Measurements from ENCODE around the gene LMO1. TPM values are rescaled to one million over a fixed set of nuclear protein-coding genes. Genes with fewer than 3 reads are reported as not detected.

Gene LMO1
- total and polyA plus RNA-seq, 2 of the 13 experiments (the other 11 are each of a cell fraction or from before 2014, with no cell fraction given): not detected

DNA sequence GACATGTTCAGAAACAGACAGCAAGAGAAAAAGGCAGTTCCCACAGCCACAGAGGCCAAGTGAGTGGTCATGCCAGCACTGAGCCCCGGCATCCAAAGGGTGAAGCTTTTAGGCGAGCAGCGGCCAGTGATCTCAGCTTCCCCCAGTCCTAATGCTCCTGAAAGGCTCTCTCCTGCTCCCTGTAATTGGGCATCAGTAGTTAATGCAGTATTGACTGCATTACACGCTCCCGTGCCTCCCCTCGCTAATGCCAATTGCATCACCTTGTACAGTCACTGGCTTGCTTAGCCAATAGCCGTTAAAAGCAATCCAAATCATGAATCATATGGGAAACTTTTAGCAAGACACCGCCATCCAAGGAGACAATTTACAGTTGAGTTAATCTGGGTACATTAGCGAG lies 4.9 kb downstream of the LMO1 start:
- no TSS peak for BruUV-seq (replicated peaks)
- in situ Hi-C loops (cut with HindIII; ENCODE audit: extremely low pct_ligation_motif_present, low pct_unique_long_range_greater_than_20kb): no loop called here
- DNase-seq (ENCODE audit: low spot score): no peak
- no peak for TF ChIP-seq TBL1XR1 (IDR thresholded peaks at IDR 0.05; ENCODE audit: borderline replicate concordance, low read length, partially characterized antibody)
- TF ChIP-seq ZNF790 (CRISPR knock-in tag; IDR thresholded peaks at IDR 0.05; ENCODE audit: borderline replicate concordance): no peak
- TF ChIP-seq CEBPB (IDR thresholded peaks at IDR 0.05; ENCODE audit: borderline replicate concordance, low read depth, low read length): peak; percentile 36; the same call in 1 of the 2 replicates
- no peak for TF ChIP-seq ZNF431 (CRISPR knock-in tag; IDR thresholded peaks at IDR 0.05; ENCODE audit: borderline replicate concordance, low read depth)
- no peak for TF ChIP-seq ZNF101 (CRISPR knock-in tag; IDR thresholded peaks at IDR 0.05; ENCODE audit: borderline replicate concordance, low read depth)
- no peak for TF ChIP-seq YY1 (IDR thresholded peaks at IDR 0.05; ENCODE audit: insufficient read depth, insufficient replicate concordance, low read depth, low read length)
- Histone ChIP-seq H4K20me1 (ENCODE audit: insufficient read depth, low read length) (0 out of 2 replicates have a peak, but pooled peaks cover 2% of the 10 kb centered on the region), H3K79me2 (ENCODE audit: insufficient read depth, low read length) (no peaks in the 10 kb centered on the region), H3K27me3 (ENCODE audit: control insufficient read depth in 1 of 2, insufficient read depth in 2 of 2, low read length in 2 of 2) (peaks cover 11 to 59% of the 10 kb centered on the region in 2 experiments), H3K4me3 (replicated peaks in 1 of 3; ENCODE audit: insufficient read depth in 1 of 3, low read depth in 2 of 3, low read length in 3 of 3) (no peak overlapping the region), H3K27ac (ENCODE audit: extremely low read length, insufficient read depth, low read length) (no peak overlapping the region), H3K36me3 (replicated peaks in 1 of 2; ENCODE audit: control insufficient read depth in 1 of 2, insufficient read depth in 2 of 2, low read length in 2 of 2) (no peaks in the 10 kb centered on the region), H3K9ac (ENCODE audit: insufficient read depth, low read depth, low read length) (no peak overlapping the region), H3K9me3 (ENCODE audit: low read length) (no peaks in the 10 kb centered on the region), H3K4me1 (ENCODE audit: insufficient read depth, low read length) (no peaks in the 10 kb centered on the region), H3K4me2 (ENCODE audit: low read depth, low read length) (no peak overlapping the region), H2AFZ (ENCODE audit: low read length) (no peak overlapping the region)
- ChIA-PET CTCF (ENCODE audit: low intra/inter-chr PET ratio, low total read pairs) (no interaction called here), POLR2A (no interaction called here)
- no peak for FAIRE-seq
- no peak for ATAC-seq
- intact Hi-C loops (cut with micrococcal nuclease; ENCODE audit: unreplicated experiment): no loop called here
- 4% methylated on average over 6 of the region's 9 CpGs for WGBS (ENCODE audit: low lambda C conversion rate)

DNA sequence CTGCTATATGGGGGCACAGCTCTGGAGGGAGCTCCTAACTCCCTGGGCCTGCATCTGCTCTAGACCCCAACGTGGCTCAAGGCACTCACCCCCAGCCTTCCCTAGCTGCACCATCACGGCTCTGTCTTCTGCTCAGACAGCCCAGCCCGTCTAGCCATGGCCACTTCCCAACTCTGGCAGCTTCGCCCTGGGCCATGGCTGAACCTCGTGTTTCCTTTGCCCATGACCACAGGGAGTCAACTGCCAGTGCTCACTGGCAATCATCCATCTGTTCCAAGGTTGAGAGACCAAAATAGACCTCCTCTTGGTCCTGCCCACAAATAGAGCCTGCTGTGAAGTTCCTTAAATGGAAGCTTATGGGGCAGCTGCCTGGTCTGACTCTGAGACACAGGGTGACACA lies 5.4 kb downstream of the LMO1 start:
- POLR2A ChIA-PET: no interaction called here
- 0% methylated on average over 2 of the region's 5 CpGs for WGBS (ENCODE audit: low lambda C conversion rate)
- no TSS peak for BruUV-seq (replicated peaks)

More for the DNA sequence above, 5.4 kb downstream of the LMO1 start:
- Histone ChIP-seq H3K27ac (ENCODE audit: extremely low read length, insufficient read depth, low read length) (no peak overlapping the region), H3K9ac (ENCODE audit: insufficient read depth, low read depth, low read length) (no peak overlapping the region), H3K36me3 (replicated peaks in 1 of 2; ENCODE audit: control insufficient read depth in 1 of 2, insufficient read depth in 2 of 2, low read length in 2 of 2) (no peaks in the 10 kb centered on the region), H3K4me2 (ENCODE audit: low read depth, low read length) (no peak overlapping the region), H2AFZ (ENCODE audit: low read length) (no peak overlapping the region), H4K20me1 (ENCODE audit: insufficient read depth, low read length) (0 out of 2 replicates have a peak, but pooled peaks cover 2% of the 10 kb centered on the region), H3K4me1 (ENCODE audit: insufficient read depth, low read length) (no peaks in the 10 kb centered on the region), H3K9me3 (ENCODE audit: low read length) (no peaks in the 10 kb centered on the region), H3K79me2 (ENCODE audit: insufficient read depth, low read length) (no peaks in the 10 kb centered on the region), H3K27me3 (ENCODE audit: control insufficient read depth in 1 of 2, insufficient read depth in 2 of 2, low read length in 2 of 2) (peaks cover 9 to 58% of the 10 kb centered on the region in 2 experiments), H3K4me3 (replicated peaks in 1 of 3; ENCODE audit: insufficient read depth in 1 of 3, low read depth in 2 of 3, low read length in 3 of 3) (no peak overlapping the region)
- CTCF ChIA-PET (ENCODE audit: low intra/inter-chr PET ratio, low total read pairs): no interaction called here
- intact Hi-C loops (cut with micrococcal nuclease; ENCODE audit: unreplicated experiment) (no loop called here), in situ Hi-C loops (cut with HindIII; ENCODE audit: extremely low pct_ligation_motif_present, low pct_unique_long_range_greater_than_20kb) (no loop called here)
- FAIRE-seq: no peak
- ATAC-seq: no peak
- TF ChIP-seq KDM4B (CRISPR knock-in tag; IDR thresholded peaks at IDR 0.05): no peak
- TF ChIP-seq ZIK1 (CRISPR knock-in tag; IDR thresholded peaks at IDR 0.05; ENCODE audit: borderline replicate concordance, low read depth): no peak
- no peak for TF ChIP-seq ZFP36 (IDR thresholded peaks at IDR 0.05; ENCODE audit: borderline replicate concordance, low read depth, low read length, partially characterized antibody)
- no peak for TF ChIP-seq ZNF703 (CRISPR knock-in tag; IDR thresholded peaks at IDR 0.05; ENCODE audit: borderline replicate concordance)
- TF ChIP-seq ZNF33A (CRISPR knock-in tag; IDR thresholded peaks at IDR 0.05; ENCODE audit: borderline replicate concordance): no peak
- TF ChIP-seq ZNF121 (CRISPR knock-in tag; IDR thresholded peaks at IDR 0.05): no peak
- TF ChIP-seq, protein P1, sequence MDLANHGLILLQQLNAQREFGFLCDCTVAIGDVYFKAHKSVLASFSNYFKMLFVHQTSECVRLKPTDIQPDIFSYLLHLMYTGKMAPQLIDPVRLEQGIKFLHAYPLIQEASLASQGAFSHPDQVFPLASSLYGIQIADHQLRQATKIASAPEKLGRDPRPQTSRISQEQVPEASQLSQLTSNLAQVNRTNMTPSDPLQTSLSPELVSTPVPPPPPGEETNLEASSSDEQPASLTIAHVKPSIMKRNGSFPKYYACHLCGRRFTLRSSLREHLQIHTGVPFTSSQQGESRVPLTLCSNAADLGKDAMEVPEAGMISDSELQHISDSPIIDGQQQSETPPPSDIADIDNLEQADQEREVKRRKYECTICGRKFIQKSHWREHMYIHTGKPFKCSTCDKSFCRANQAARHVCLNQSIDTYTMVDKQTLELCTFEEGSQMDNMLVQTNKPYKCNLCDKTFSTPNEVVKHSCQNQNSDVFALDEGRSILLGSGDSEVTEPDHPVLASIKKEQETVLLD (CRISPR knock-in tag; IDR thresholded peaks at IDR 0.05; ENCODE audit: low read depth): no peak
- no peak for TF ChIP-seq ATF7 (IDR thresholded peaks at IDR 0.05)
- TF ChIP-seq ATF7 (CRISPR knock-in tag; IDR thresholded peaks at IDR 0.05): no peak
- TF ChIP-seq, protein P2, sequence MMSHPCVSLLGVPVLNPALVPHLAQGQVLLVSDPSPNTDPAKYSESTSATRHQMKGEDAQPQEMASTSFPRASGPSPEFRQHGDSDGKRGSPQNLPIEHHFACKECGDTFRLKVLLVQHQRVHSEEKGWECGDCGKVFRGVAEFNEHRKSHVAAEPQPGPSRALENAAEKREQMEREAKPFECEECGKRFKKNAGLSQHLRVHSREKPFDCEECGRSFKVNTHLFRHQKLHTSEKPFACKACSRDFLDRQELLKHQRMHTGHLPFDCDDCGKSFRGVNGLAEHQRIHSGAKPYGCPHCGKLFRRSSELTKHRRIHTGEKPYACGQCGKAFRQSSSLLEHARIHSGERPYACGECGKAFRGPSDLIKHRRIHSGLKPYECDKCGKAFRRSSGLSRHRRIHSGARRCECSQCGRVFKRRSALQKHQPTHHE (CRISPR knock-in tag; IDR thresholded peaks at IDR 0.05; ENCODE audit: borderline replicate concordance): no peak
- no peak for TF ChIP-seq XBP1 (CRISPR knock-in tag; IDR thresholded peaks at IDR 0.05)
- DNase-seq (ENCODE audit: low spot score): no peak

All from HepG2 (cell line).